ENCODE measurements around the gene COPE. TPM values are rescaled to one million over a fixed set of nuclear protein-coding genes. Genes with fewer than 3 reads are reported as not detected.

COPE gene
- total and polyA plus RNA-seq, 2 of the 8 experiments (the other 6 are each of a cell fraction or from before 2014, with no cell fraction given): 178 to 356 TPM

GRCh38 chr19:18855647-18856384 is 63.4 kb downstream of the COPE start:
- H4K91ac ChIP-seq (replicated peaks; ENCODE audit: insufficient read length, low read length): no peak overlapping the region
- no peak overlapping the region for H3K9ac ChIP-seq (replicated peaks in 1 of 4; ENCODE audit: extremely low read depth in 1 of 4, low read depth in 3 of 4, low read length in 3 of 4)
- H3K79me2 ChIP-seq (ENCODE audit: control insufficient read depth in 1 of 2, insufficient read depth in 2 of 2, low read length in 2 of 2): no peaks in the 10 kb centered on the region
- POLR2A ChIA-PET (ENCODE audit: partially characterized antibody): interaction anchor here (0.8 to 1.2 kb wide), 3 partner anchors 10 to 263 kb away, joined by 3 read pairs; no protein-coding TSS in a partner anchor
- H3K36me3 ChIP-seq (ENCODE audit: control insufficient read depth in 2 of 4, insufficient read depth in 4 of 4, low read length in 3 of 4): peaks cover 49 to 88% (median 81%) of the 10 kb centered on the region in 4 experiments; a peak in 7 of 8 replicates
- H3K23me2 ChIP-seq (ENCODE audit: low read depth, low read length): no peaks in the 10 kb centered on the region
- H2BK20ac ChIP-seq (ENCODE audit: low read length): no peak overlapping the region
- no peak overlapping the region for H3K4ac ChIP-seq (replicated peaks; ENCODE audit: insufficient read length, low read depth, low read length)
- H3K9me3 ChIP-seq (ENCODE audit: insufficient read depth in 2 of 2, low read depth in 1 of 2, low read length in 1 of 2): no peaks in the 10 kb centered on the region
- H3K18ac ChIP-seq (ENCODE audit: extremely low read depth, low read length): no peak overlapping the region
- H3K14ac ChIP-seq (ENCODE audit: insufficient read length): no peak overlapping the region
- H3K23ac ChIP-seq (ENCODE audit: insufficient read length): no peak overlapping the region
- H3K4me1 ChIP-seq (replicated peaks in 1 of 4; ENCODE audit: control insufficient read depth in 3 of 4, insufficient read depth in 4 of 4, low read length in 3 of 4): no peaks in the 10 kb centered on the region
- H4K8ac ChIP-seq (ENCODE audit: extremely low read depth, insufficient read depth, low read length): 0 out of 2 replicates have a peak overlapping the region, but pooled peaks have one; percentile 35
- no peak overlapping the region for H4K5ac ChIP-seq (ENCODE audit: insufficient read length, low read depth, low read length)
- no peak overlapping the region for H2BK15ac ChIP-seq (ENCODE audit: low read length)
- FAIRE-seq (no peak), DNase-seq (ENCODE audit: low read depth in 1 of 2, low spot score in 2 of 2) (no peak)
- H3K4me3 ChIP-seq (ENCODE audit: extremely low read depth in 1 of 4, insufficient read depth in 2 of 4, low read depth in 3 of 4, low read length in 4 of 4): no peak overlapping the region
- no peak overlapping the region for H3K27ac ChIP-seq (ENCODE audit: low read depth, low read length)
- H2BK5ac ChIP-seq (ENCODE audit: low read depth, low read length): no peak overlapping the region
- no peak overlapping the region for H2AK5ac ChIP-seq (ENCODE audit: low read depth, low read length)
- peaks cover 17 to 23% of the 10 kb centered on the region in 2 experiments for H4K20me1 ChIP-seq (replicated peaks in 1 of 2; ENCODE audit: control insufficient read depth in 1 of 2, insufficient read depth in 2 of 2, low read length in 2 of 2)
- CTCF ChIA-PET (ENCODE audit: partially characterized antibody): interaction anchor here (0.5 to 15.1 kb wide), 21 partner anchors 10 to 404 kb away, joined by 3 to 247 read pairs (median 4); partner anchors contain the start of gene HOMER3
- WGBS, 2 experiments (ENCODE audit: extremely low coverage in 1 of 2, insufficient coverage in 1 of 2, insufficient read length in 1 of 2, insufficient replicate concordance in 2 of 2, low coverage in 1 of 2, low lambda C conversion rate in 2 of 2, missing lambda C conversion rate in 1 of 2): 89% methylated on average over 20 of the region's 27 CpGs; no CpG with 5 or more reads in 1 of the 2 experiments
- H3K56ac ChIP-seq (replicated peaks; ENCODE audit: insufficient read length, low read depth, low read length): no peak overlapping the region
- H2BK12ac ChIP-seq (ENCODE audit: low read depth, low read length): no peak overlapping the region
- H3K27me3 ChIP-seq (replicated peaks in 1 of 4; ENCODE audit: control insufficient read depth in 3 of 4, extremely low read depth in 1 of 4, insufficient read depth in 3 of 4, low read length in 3 of 4): no peaks in the 10 kb centered on the region
- TF ChIP-seq CBX8 (IDR thresholded peaks at IDR 0.05; ENCODE audit: borderline replicate concordance, low read depth, low read length) (no peak), JUND (IDR thresholded peaks at IDR 0.05; ENCODE audit: low read length) (no peak), POLR2A (IDR thresholded peaks at IDR 0.05; ENCODE audit: control extremely low read depth in 1 of 2, low read depth in 2 of 2, low read length in 2 of 2) (no peak), HDAC6 (IDR thresholded peaks at IDR 0.05; ENCODE audit: low read depth, low read length) (no peak), KDM4A (IDR thresholded peaks at IDR 0.05; ENCODE audit: low read depth, low read length, severe bottlenecking) (no peak), MAX (IDR thresholded peaks at IDR 0.05) (no peak), HDAC2 (IDR thresholded peaks at IDR 0.05; ENCODE audit: borderline replicate concordance in 1 of 2, low read depth in 2 of 2, low read length in 2 of 2) (no peak), TCF12 (IDR thresholded peaks at IDR 0.05; ENCODE audit: low read depth, low read length) (no peak), POU5F1 (IDR thresholded peaks at IDR 0.05; ENCODE audit: low read depth, low read length) (no peak), SP4 (IDR thresholded peaks at IDR 0.05; ENCODE audit: low read length) (no peak), SIN3A (conservative IDR thresholded peaks at IDR 0.05 in 1 of 2, IDR thresholded peaks at IDR 0.05 in 1 of 2; ENCODE audit: low read depth in 1 of 2, low read length in 2 of 2) (no peak)
- H3K4me2 ChIP-seq (ENCODE audit: insufficient read depth in 1 of 2, low read depth in 2 of 2, low read length in 2 of 2): no peak overlapping the region
- no peaks in the 10 kb centered on the region; the same call in 1 of the 2 replicates for H3K79me1 ChIP-seq (ENCODE audit: low read depth, low read length)
- no peak overlapping the region for H2AFZ ChIP-seq (ENCODE audit: low read length)
- H2BK120ac ChIP-seq (replicated peaks; ENCODE audit: low read depth, low read length): no peak overlapping the region
